ENCODE measurements around the gene FBXW10B.
"Not testable (repeated sequence)": the region's sequence is repeated elsewhere in the genome, so short reads cannot be mapped to it uniquely, and the experiment has no call there.

Gene FBXW10B

DNA sequence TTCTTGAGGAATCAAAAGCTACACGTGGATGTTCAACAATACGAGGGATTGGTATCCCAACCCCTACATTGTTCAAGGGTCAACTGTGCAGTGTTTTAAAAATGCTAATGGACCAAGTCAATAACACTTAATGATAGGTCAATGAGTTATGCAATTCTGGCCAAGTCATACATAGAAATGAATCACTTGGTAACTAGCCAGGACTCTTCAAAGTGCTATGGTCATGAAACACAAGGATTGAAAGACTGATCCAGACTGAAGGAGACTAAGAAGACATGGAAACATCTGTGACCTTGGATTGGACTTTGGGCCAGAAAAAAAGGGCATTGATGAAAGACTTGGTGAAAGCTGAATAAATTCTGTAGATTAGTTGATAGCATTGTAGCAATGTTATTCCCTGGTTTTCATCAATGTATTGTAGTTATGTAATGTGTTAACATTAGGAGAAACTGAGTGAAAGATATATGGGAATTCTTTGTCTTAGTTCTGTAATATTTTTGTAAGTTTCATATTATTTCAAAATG, 11.5 kb upstream of the FBXW10B start:
- DNase-seq, result not testable (repeated sequence)

DNA sequence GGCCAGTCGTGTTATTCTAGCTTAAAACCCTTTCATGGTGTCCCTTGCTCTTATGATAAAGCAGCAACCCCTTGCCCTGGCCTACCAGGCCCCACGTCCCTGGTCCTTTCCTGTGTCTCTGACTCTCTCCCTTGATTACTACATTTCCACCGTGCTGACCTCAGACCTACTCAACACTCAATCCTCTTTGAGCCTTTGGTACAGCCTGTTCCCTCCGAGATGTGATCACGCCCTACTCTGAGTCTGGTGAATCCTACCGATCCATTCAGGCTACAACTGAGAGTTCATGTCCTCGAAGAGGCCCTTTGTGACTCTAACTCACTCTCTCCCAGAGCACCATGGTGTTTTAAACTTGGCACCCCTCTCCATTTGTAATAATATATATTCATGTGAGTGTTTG, 10.5 kb upstream of the FBXW10B start:
- not testable (repeated sequence) for DNase-seq

DNA sequence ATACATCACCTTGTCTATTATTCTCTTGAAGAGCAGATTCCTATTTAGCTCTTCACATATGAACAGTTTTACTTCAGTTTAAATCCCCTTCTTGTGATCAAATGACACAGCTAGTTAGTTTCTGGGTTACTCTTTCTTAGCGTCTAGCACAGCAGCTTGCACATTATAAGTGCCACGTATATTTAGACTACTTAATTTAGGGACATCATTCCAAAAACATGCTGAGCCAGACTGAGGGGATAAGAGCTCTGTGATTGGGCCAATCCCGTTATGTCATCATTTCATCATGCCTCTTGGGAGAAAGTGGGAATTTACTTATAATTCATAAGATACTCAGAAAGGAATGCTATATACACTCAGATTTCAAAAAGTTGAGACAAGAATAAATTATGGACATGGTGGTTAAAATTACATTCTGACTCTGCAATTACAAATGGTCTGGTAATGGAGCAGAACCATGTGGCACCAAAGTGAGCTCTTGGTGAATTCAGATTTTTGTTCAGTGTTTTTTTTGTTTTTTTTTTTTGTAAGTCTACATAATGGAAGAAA, 4.2 kb upstream of the FBXW10B start:
- not testable (repeated sequence) for DNase-seq

DNA sequence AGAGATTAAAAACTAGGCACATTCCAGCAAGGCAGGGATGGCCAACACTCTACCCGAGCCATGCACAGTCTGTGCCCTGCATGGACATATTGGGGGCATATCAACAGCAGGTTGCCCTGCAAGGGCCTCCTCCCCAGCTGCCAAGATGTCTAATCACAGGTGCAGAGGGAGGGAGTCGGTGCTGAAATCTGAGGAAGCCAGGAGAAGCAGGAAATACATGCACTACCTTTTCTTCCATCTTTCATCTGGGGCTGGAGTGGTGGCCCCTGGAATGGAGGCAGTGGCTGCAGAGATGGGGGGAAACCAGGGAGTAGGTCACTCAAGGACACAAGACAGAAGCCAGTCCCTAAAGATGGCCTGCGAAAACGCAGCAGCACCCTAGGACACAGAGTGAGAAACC, 3.8 kb upstream of the FBXW10B start:
- DNase-seq, result not testable (repeated sequence)

DNA sequence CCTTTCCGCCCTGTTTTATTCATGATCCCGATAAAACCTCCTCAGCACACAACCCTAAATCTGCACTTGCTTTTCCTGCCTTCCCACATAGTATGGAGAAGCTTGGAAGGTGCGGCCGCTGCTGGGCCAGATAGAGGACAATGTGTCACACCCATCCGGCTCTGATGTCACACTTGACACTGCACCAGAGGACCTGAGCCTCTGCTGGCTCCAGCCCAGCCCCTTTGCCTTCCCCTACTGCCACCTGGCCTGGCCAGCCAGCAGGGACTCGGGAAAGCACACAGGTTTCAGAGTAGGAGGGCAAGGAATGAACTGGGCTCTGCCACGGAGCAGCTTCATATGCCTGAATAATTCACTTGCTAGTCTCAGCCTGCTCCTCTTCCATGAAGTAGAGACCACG, 2.6 kb upstream of the FBXW10B start:
- DNase-seq, result not testable (repeated sequence)

DNA sequence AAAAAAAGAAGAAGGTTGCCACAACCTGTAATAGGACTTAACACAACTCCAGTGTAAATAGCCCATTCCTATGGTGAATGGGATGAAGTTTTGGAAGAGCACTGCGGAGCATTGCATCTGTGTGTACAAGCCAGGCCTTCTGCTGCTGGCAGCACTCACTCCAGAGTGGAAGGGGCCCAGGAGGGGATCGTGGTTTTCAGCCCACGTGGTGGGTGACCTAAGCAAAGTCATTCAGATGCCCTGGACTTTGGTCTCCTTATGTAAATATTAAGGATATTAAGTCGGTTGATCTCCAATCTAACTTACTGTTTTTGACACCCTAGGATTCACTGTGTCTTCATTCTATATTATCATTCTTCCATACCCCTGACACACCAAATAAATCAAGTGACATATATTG, 2.7 kb downstream of the FBXW10B start:
- DNase-seq, result not testable (repeated sequence)

DNA sequence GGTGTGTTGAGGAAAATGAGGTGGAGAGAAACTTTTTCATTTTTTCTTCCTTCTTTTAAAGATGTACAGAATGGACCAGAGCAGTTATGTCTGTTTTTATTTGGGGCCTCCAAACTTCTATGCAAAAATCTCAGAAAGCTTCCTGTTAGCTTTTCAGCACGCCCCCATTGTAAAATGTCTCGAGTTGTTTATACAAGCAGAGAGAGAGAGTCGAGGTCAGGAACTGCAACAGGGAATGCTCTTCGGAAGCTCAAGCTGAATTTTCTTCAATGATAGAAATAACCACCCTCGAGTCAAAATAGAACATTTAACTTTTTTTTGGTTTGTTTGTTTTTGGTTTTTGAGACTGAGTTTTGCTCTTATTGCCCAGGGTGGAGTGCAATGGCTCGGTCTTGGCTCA, 3.7 kb downstream of the FBXW10B start:
- not testable (repeated sequence) for DNase-seq

DNA sequence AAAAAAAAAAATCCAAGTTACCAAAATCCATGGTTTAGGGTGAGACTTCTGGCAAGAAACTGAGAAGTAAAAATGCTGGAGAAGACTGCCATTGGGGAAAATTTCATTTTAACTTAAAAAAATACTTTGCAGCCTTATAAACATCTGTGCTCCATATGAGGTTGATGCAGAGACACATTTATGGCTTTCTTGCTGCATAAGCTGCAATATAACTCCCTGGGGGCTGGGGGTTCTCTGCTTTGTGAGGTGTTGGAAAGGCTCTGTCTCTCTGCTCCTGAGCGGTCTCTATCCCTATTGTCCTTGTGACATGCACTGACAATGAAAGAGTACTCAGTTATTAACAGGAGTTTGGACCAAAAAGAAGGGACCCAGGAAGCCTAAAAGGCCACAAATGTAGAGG, 6.4 kb downstream of the FBXW10B start:
- DNase-seq, result not testable (repeated sequence)

DNA sequence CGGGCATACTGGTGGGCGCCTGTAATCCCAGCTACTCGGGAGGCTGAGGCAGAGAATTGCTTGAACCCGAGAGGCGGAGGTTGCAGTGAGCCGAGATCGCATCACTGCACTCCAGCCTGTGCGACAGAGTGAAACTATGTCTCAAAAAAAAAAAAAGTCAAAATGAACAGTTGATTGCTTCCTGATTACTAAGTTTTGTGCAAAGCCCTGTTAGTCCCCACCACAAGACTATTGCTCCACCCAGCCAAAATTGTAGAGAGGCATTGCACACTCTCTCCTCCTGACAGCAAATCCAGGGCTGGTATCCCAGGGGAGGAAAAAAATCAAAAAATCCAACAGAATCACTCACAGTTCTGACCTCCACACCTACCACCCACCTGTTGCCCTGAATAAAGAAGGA, 26.5 kb downstream of the FBXW10B start:
- not testable (repeated sequence) for DNase-seq

DNA sequence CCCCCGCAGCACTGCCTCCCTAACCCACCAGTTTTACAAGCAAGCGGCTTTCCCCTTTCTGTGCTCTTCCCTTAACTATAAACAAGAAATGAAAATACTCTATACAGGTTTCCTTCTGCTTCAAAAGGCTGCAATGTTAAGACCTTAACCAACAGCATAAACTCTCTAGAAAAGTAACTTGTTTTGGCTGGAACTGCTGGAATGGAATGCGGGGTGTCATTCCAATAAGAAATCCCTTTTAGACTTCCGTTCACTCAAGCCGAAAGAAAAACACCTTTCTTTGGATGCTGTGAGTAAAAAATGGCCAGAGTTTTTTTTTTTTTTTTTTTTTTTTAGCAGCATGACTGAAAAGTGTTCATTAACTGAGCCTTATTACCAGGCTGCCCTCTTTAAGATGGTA, 27.5 kb downstream of the FBXW10B start:
- not testable (repeated sequence) for DNase-seq

DNA sequence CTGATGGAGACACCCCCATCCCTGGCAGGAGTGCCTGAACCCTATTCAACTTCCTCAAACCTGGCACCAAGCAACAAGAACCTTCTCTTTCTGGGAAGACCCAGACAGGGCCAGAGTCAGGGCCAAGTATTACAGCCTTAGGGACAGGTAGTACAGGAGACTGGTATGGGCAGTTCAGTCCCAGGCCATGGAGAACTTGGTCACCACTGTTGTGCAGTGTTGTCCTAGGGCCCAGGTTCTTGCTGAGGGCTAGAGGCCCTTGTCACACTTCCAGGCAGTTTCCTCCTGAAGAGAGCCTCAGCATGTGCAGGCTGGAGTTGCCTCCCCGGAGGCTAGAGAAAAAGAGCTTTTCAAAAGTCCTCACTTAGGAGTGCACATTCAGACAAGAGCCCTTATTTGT, 28.7 kb downstream of the FBXW10B start:
- DNase-seq, result not testable (repeated sequence)

DNA sequence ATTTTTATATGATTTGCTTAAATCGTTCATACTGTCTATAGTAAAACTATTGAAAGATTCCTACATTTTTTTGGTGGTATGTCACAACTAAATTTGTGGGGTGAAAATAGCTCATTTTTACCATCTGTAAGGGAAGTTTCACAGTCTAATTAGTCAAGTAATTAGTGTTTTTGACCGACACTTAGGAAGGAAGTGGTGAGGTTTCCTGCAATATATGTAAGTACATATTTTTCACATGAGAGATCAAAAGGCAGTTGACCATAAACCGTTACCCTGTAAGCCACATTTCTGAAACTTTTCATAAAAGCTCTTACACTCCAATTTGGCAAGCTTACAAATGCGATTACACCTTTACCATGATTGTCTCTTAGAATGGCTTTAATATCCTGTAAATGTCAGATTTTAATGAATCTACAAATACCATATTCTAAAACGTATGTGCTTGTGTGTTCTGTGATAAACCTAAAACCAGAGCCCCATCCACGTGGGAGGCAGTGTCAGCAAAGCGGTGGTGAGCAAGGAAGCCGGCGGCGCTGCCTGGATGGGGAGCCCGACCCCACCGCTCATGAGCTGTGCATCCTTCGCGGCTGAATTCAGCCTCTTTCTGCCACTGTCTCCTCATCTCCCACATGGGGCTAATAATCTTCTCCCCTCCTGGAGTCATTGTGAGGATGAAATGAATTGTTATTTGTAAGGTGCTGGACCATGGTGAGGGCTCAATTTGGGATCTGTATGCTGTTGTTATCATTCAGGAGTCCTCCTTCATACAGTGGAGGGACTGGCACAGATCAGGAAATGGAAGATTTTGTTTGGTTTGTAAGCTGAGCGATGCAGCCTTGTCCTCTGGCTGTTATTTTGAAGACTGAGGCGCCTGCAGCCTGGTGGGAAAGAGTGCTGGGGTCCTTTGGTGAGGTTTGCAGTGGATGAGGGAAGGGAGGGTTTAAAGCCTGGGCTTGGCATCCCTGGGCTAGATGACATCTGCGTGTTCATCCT, 29.7 kb downstream of the FBXW10B start:
- DNase-seq, result not testable (repeated sequence)

DNA sequence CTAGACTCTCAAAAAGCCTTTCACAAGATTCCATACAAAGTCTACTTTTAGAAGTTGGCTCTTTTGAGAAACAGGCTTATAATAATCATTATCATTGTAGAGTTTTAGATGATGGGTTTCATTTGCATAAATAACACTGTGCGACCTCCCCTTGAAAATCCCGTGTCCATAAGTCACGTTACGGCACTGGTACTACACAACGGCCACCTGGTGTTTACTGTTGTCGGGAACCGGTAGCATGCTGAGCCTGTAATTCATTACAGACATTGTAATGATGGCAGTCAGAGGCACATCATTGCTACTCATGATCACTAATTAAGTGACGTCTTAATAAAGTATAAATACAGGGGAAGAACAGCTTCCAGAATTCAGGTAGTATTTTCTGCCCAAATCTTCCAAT, 31.5 kb downstream of the FBXW10B start:
- DNase-seq, result not testable (repeated sequence)

DNA sequence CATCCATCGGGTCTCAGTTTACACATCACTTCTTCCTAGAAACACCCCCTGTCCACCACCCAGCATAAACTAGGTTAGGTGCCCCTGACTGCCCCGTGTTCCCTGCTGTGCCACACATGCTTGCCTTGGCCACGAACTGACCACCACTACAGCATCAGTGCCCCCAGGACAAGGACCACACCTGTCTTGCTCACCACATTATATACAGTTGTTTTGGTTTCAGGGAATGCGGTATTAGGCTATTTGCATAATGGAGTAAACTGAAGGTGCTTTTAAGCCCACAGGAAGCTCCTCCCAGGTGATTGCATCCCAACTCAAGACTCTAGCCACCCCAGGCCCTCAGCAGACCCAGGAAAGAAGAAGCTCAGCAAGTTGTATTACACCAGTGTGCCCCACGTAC, 36.2 kb downstream of the FBXW10B start:
- not testable (repeated sequence) for DNase-seq

DNA sequence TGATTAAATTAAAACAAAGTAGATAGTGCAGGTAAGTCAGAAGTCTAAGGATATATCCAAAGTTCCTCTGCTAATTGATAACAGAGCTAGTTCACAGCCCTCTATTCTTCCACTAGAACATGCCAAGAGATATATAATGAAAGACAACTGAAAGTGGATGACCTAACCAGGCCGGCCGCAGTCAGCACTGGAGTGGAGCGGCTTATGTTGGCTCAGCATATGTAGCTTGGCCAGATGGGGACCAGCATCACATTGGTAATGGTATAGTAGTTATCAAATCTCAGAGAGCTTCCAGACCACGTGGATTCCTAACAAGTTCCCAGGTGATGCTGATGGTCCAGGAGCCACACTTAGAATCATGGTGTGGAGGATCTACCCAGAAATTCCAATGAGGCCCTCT, 38.0 kb downstream of the FBXW10B start:
- DNase-seq, result not testable (repeated sequence)

DNA sequence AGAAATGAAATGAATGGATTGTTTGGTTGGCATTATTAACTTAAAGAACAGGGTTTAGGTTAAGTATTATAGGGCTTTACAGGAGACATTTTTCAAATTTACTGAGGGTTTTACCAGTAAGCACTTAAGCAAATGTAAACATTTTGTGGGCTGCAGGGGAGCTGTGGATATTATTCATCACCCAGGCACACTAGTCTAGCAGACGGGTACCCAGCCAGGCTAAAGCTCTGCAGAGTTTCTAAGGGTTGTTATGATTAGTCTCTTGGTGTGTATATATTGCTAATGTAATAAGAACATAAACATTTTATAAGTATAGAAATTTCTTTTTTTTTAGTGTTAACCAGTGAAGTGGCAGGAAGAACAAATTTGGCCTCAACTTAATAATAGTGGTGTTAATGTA, 42.7 kb downstream of the FBXW10B start:
- not testable (repeated sequence) for DNase-seq

DNA sequence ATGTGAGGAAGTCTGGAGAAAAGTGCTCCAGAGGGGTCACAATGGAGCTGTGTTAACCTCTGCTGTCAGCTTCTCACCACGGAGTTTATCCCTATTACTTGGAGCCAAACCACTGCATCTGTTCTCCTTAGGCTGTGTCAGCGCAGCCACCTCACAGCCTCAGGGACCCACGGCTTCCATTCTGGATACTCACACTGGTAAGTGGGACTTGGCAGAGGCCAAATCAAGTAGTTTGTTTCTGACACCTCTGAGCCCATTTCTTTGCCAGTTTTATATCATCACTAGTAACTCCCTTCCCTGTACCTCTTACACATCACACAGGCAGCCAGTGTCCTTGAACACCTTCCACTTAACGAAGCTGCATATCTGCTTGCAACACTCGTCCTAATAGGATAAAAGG, 44.8 kb downstream of the FBXW10B start:
- not testable (repeated sequence) for DNase-seq

DNA sequence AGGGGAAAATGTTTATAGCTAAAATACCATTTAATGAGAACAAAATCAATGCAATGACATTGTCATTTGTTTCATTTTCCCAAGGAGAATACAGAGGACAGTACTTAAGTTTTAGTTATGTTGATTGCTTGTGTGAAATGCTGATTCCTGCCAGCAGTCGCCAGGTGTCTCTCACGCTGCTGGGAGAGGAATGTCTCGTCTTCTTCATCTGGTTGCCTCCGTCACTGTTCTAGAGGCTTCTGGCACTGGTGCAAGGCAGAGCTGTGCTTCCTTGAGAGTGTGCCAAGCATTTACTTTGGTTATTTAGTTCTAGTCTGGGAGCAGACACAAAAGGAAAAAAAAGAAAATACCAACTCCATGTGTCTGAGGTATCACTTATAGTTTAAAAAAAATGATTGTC, 45.6 kb downstream of the FBXW10B start:
- not testable (repeated sequence) for DNase-seq

Measured in NCI-H187 (cell line).